Activated naive CD4-positive, alpha-beta T cell treated with anti-CD3 and anti-CD28 coated beads, Interleukin-2, amount 10 ng/mL, durations not matched to agents 7 days and 5 days (primary cell): ENCODE measurements around the gene RXRA.

Experiments used
- CTCF ChIA-PET: fragments of 350-600 bp; sonication (Branson Sonifier 250); formaldehyde crosslinking; loops from one replicate; lab custom pipeline; 2021; ENCODE audit warnings: antibody characterized with exemption; lab: Charles Lee
- DNase-seq: peaks from one replicate; pipeline ENCODE4 v3.0.0-alpha.2; 2020
- H3K27ac Mint-ChIP-seq: one replicate; pipeline ENCODE4 v1.8.0; 2021; ENCODE audit warnings: mild to moderate bottlenecking, moderate library complexity, mixed read lengths
- H3K27me3 Mint-ChIP-seq: one replicate; pipeline ENCODE4 v1.8.0; 2021; ENCODE audit warnings: mild to moderate bottlenecking, mixed read lengths
- H3K36me3 Mint-ChIP-seq: one replicate; pipeline ENCODE4 v1.8.0; 2021; ENCODE audit warnings: mixed read lengths
- H3K4me1 Mint-ChIP-seq: one replicate; pipeline ENCODE4 v1.8.0; 2021; ENCODE audit warnings: mixed read lengths
- H3K4me3 Mint-ChIP-seq: one replicate; pipeline ENCODE4 v1.8.0; 2021; ENCODE audit warnings: mild to moderate bottlenecking, moderate library complexity, mixed read lengths
- H3K9me3 Mint-ChIP-seq: one replicate; pipeline ENCODE4 v1.8.0; 2021; ENCODE audit warnings: mixed read lengths

Gene RXRA

GRCh38 chr9:134381671-134382516, 55.6 kb downstream of the RXRA start:
- peaks cover 20% of the 10 kb centered on the region for H3K4me1 Mint-ChIP-seq
- H3K36me3 Mint-ChIP-seq = no peaks in the 10 kb centered on the region
- H3K27me3 Mint-ChIP-seq = peaks cover 35% of the 10 kb centered on the region
- H3K9me3 Mint-ChIP-seq = no peaks in the 10 kb centered on the region
- CTCF ChIA-PET = no interaction called here
- peak overlapping the region; percentile 10 for H3K4me3 Mint-ChIP-seq
- H3K27ac Mint-ChIP-seq = peak overlapping the region; percentile 19
- DNase-seq = peak; percentile 61

GRCh38 chr9:134382733-134383132, 56.5 kb downstream of the RXRA start:
- Mint-ChIP-seq H3K4me3 (peak overlapping the region; percentile 10), H3K27ac (no peak overlapping the region), H3K4me1 (peaks cover 20% of the 10 kb centered on the region), H3K27me3 (peaks cover 42% of the 10 kb centered on the region), H3K9me3 (no peaks in the 10 kb centered on the region), H3K36me3 (no peaks in the 10 kb centered on the region)
- CTCF ChIA-PET = no interaction called here
- DNase-seq = no peak

GRCh38 chr9:134383148-134383547, 56.9 kb downstream of the RXRA start:
- H3K4me3 Mint-ChIP-seq = no peak overlapping the region
- peaks cover 20% of the 10 kb centered on the region for H3K4me1 Mint-ChIP-seq
- no peak for DNase-seq
- H3K27ac Mint-ChIP-seq = no peak overlapping the region
- no peaks in the 10 kb centered on the region for H3K9me3 Mint-ChIP-seq
- CTCF ChIA-PET = no interaction called here
- peaks cover 46% of the 10 kb centered on the region for H3K27me3 Mint-ChIP-seq
- H3K36me3 Mint-ChIP-seq = no peaks in the 10 kb centered on the region

DNA sequence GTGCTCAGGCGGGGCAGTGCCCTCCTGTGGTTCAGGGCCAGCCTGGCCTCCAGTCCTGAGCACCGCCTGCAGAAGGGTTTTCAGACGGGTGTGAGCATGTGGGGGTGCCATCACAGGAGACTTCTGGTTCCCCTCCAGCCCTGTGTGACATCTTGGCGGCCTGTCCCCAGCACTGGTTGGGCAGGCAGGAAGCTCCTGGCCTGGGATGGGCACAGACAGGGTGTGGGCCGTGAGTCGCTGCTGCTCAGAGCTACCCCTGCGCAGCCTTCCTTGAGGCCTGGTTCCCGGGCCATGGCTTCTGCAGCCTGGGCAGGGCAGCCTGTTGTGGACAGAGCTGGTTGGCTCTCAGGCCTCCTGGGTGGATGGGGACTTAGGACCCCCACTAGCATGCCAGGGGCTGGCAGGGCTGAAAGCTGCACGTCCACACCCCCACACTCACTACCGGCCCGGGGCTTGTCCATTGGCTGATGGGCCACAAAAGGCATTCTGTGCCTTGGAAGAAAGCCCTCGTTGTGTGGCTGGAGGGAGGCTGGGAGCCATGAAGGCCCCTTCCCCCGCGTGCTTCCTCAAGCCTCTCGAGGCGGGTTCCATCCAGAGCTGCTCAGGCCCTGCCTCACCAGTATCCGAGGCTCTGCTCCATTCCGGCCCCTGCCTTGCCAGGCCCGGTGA, 58.7 kb downstream of the RXRA start:
- H3K36me3 Mint-ChIP-seq = no peaks in the 10 kb centered on the region
- CTCF ChIA-PET = interaction anchor here (1.3 kb wide), 1 partner anchor 65 kb away, joined by 3 read pairs; no protein-coding TSS in a partner anchor
- no peak for DNase-seq
- peaks cover 21% of the 10 kb centered on the region for H3K4me1 Mint-ChIP-seq
- no peaks in the 10 kb centered on the region for H3K9me3 Mint-ChIP-seq
- H3K27me3 Mint-ChIP-seq = peaks cover 63% of the 10 kb centered on the region
- no peak overlapping the region for H3K27ac Mint-ChIP-seq
- no peak overlapping the region for H3K4me3 Mint-ChIP-seq

DNA sequence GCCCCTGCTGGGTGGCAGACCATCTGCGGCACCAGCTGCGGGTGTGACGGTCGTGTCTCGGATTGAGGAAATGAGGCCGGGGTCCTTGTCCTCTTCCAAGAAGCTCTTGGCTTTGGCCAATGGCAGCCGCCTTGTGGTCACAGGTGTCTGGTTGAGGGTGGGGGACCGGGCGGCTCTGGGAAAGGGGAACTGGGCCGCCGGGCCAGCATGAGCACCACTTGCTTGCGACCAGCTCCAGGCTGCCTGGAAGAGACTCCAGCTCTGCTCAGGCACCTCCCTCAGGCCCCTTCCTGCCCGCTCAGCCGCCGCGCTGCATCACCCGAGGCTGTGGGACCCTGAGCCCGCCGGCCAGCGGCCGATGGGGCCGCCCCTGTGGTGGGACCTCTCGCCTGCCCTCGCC, 59.7 kb downstream of the RXRA start:
- Mint-ChIP-seq H3K4me1 (peaks cover 31% of the 10 kb centered on the region), H3K27me3 (peaks cover 67% of the 10 kb centered on the region), H3K27ac (no peak overlapping the region), H3K4me3 (no peak overlapping the region), H3K9me3 (no peaks in the 10 kb centered on the region), H3K36me3 (no peaks in the 10 kb centered on the region)
- no peak for DNase-seq
- CTCF ChIA-PET = interaction anchor here (1.3 kb wide), 1 partner anchor 64 kb away, joined by 3 read pairs; no protein-coding TSS in a partner anchor

DNA sequence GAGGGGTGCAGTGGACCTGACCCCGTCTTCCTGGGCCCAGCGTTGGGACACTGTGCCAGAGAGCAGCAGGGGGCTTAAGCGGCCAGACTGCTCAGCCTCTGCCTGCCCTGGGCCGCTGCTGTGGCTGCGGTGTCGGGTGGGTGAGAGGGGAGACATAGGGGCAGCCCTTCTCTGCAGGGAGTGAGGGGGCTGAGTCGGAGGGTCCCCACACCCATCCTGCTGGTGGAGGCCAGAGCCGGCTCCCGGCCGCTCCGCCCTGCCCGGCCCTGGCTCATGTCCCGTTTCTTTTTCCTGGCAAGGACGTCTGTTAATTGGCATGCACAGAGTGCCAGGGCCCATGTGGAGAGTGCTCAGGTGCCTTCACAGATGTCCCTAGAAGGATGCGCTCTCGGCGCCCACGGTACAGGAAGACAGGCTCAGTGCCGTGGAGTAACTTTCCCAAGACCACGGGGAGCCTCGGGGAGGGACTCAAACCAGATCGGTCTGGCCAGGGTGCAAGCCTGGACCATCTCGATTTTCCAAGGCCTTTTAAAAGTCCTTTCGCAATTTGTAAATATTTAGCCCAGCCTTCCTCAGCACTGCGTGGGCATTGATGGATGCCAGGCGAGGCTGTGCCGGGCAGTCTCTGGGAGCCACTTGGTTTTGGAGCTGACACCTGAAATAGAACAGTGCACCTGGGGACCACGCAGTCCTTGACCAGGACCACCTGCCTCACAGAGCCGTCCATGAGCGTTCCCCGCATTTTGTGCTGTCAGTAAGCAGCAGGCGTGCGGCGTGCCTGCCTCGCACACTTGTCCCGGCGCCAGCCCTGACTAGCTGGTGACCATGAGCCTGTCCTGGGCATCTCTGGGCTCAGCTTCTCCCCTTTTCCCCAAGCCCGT, 60.9 kb downstream of the RXRA start:
- Mint-ChIP-seq H3K9me3 (no peaks in the 10 kb centered on the region), H3K27me3 (peaks cover 57% of the 10 kb centered on the region), H3K4me3 (no peak overlapping the region), H3K27ac (no peak overlapping the region), H3K4me1 (peaks cover 30% of the 10 kb centered on the region), H3K36me3 (no peaks in the 10 kb centered on the region)
- CTCF ChIA-PET = no interaction called here
- DNase-seq = no peak

- Mint-ChIP-seq H3K9me3 (no peaks in the 10 kb centered on the region), H3K36me3 (no peaks in the 10 kb centered on the region), H3K4me3 (no peak overlapping the region), H3K27me3 (peaks cover 65% of the 10 kb centered on the region), H3K4me1 (peaks cover 29% of the 10 kb centered on the region), H3K27ac (no peak overlapping the region)
- CTCF ChIA-PET = no interaction called here
- no peak for DNase-seq
Observed at GRCh38 chr9:134388289-134388808, 62.1 kb downstream of the RXRA start.

- DNase-seq = no peak
- Mint-ChIP-seq H3K27ac (no peak overlapping the region), H3K9me3 (peaks cover 2% of the 10 kb centered on the region), H3K4me1 (peaks cover 35% of the 10 kb centered on the region), H3K36me3 (peaks cover 3% of the 10 kb centered on the region), H3K27me3 (peaks cover 64% of the 10 kb centered on the region), H3K4me3 (no peak overlapping the region)
- CTCF ChIA-PET = no interaction called here
Observed at GRCh38 chr9:134388976-134389375, 62.7 kb downstream of the RXRA start.

DNA sequence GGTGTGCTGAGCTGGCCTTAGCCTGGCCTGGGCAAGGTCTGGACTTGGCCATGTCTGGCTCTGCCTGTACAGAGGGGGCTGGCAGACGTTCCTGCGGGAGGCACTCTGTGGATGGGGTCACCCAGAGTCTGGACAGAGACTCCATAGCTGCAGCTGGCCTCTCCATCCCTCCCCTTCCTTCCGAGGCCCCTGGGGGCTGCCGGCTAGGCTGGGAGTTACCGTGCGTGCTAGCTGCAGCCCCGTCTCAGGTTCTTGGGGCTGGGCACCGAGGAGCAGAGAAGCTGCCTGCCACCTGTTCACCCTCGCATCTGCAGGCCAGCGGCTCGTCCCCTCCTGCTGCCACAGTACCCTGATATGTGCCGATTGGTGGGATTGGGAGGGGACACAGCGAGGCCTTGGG, 63.4 kb downstream of the RXRA start:
- peaks cover 37% of the 10 kb centered on the region for H3K4me1 Mint-ChIP-seq

DNA sequence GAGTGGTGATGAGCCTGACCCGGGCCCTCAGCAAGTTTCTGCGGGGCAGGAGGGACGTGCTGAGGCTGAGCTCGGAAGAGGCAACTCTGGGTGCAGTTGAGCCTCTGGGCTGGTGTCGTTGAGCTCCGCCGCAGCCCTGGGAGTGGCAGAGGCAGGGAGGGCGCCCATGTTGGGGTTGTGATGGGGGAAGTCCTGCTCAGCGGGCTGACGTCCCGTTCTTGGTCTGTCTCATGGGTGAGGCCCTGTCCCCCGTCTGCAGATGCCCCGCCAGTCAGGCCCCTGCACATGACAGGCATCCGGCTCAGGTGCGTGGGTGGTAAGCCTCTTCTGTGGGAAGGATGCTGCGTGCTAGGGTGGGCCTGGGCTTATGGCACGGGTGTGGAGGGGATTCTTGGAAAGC, 64.3 kb downstream of the RXRA start:
- Mint-ChIP-seq H3K4me3 (peak overlapping the region; percentile 37), H3K4me1 (peaks cover 42% of the 10 kb centered on the region), H3K36me3 (peaks cover 5% of the 10 kb centered on the region), H3K9me3 (peaks cover 5% of the 10 kb centered on the region), H3K27ac (peak overlapping the region; percentile 80), H3K27me3 (peaks cover 64% of the 10 kb centered on the region)
- CTCF ChIA-PET = interaction anchor here (0.6 kb wide), 1 partner anchor 365 kb away, joined by 4 read pairs; the partner anchor contains the start of gene BRD3OS
- DNase-seq = peak; percentile 61

More for the DNA sequence above, 63.4 kb downstream of the RXRA start:
- peaks cover 5% of the 10 kb centered on the region for H3K36me3 Mint-ChIP-seq
- H3K27ac Mint-ChIP-seq = no peak overlapping the region
- no peak overlapping the region for H3K4me3 Mint-ChIP-seq
- no peak for DNase-seq
- CTCF ChIA-PET = no interaction called here
- H3K9me3 Mint-ChIP-seq = peaks cover 5% of the 10 kb centered on the region
- peaks cover 63% of the 10 kb centered on the region for H3K27me3 Mint-ChIP-seq

GRCh38 chr9:134390947-134391318, 64.7 kb downstream of the RXRA start:
- Mint-ChIP-seq H3K36me3 (peaks cover 5% of the 10 kb centered on the region), H3K9me3 (peaks cover 5% of the 10 kb centered on the region), H3K27ac (peak overlapping the region; percentile 80), H3K4me1 (peaks cover 46% of the 10 kb centered on the region), H3K4me3 (peak overlapping the region; percentile 46), H3K27me3 (peaks cover 64% of the 10 kb centered on the region)
- CTCF ChIA-PET = interaction anchor here (0.6 to 0.8 kb wide), 3 partner anchors 14 to 366 kb away, joined by 3 to 4 read pairs (median 3); partner anchors contain the start of gene BRD3OS
- DNase-seq = no peak

DNA sequence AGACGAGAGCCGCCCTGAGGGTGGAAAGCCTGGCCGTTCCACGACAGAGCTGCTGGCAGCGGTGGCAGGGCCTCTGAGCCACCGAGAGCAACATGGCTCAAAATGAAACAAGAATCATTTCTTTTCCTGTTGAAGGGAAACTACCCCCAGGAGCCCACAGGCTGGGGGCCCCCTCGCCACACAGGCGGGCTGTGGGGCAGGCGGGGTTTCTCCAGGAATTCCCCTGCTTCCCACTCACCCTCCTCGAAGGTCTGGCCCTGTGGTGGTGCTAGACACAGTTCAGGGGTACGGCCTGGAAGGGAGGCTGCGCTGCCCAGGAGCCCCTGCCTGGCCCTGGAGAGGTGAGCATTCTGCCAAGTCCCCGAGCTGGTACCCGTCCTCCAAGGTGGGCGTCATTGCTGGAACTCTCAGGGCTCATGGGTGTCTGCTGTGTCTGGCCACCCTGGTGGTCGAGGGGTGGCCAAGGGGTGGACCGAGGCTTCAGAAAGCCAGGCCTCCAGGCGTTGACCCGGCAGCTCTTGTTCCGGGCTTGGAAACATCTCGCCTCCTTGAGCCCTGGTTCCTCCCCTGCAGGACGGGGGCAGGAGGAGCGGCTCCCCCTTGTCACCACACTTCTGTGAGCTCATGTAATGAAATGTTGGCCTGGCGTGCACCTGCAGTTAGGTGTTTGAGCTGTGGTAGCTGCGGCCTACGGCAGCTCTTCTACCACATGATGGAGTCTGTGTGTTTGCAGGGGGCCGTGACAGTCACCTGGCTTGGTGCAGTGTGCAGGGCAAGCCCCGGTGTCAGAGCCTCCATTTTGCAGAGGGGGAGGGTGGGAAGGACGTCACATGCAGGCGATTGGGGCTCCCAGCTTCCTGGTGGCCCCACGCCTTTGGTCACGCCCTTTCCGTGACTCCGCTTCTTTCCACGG, 65.3 kb downstream of the RXRA start:
- peaks cover 5% of the 10 kb centered on the region for H3K9me3 Mint-ChIP-seq
- H3K36me3 Mint-ChIP-seq = peaks cover 5% of the 10 kb centered on the region
- CTCF ChIA-PET = interaction anchor here (0.6 to 1.2 kb wide), 5 partner anchors 14 to 51 kb away, joined by 3 to 7 read pairs (median 3); no protein-coding TSS in a partner anchor
- peak overlapping the region; percentile 53 for H3K4me3 Mint-ChIP-seq
- peaks cover 52% of the 10 kb centered on the region for H3K4me1 Mint-ChIP-seq
- DNase-seq = peak; percentile 67
- H3K27me3 Mint-ChIP-seq = peaks cover 67% of the 10 kb centered on the region
- H3K27ac Mint-ChIP-seq = peak overlapping the region; percentile 80

DNA sequence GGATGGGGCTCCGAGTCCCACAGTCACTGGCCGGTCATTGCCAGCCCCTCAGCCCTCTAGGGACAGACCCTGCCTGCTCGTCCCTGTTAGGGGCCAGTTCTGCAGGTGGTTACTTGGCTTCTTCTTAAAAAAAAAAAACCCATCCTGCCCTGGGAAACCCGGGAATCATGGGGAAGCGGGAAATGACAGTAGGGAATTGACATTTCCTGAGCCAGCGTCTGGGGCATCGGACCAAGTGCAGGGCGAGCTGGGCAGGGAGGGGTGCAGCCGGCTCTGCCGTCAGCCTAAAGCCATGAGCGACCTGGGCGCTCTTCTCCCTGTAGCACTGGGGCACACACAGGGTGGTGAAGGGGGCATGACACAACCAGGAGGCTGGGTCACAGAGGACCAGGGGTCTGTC, 66.6 kb downstream of the RXRA start:
- CTCF ChIA-PET = no interaction called here
- peaks cover 5% of the 10 kb centered on the region for H3K36me3 Mint-ChIP-seq
- peaks cover 65% of the 10 kb centered on the region for H3K4me1 Mint-ChIP-seq
- peak overlapping the region; percentile 24 for H3K27ac Mint-ChIP-seq
- peaks cover 60% of the 10 kb centered on the region for H3K27me3 Mint-ChIP-seq
- no peak overlapping the region for H3K4me3 Mint-ChIP-seq
- H3K9me3 Mint-ChIP-seq = peaks cover 5% of the 10 kb centered on the region
- no peak for DNase-seq
